OCI-LY7 (cell line): ENCODE data around the gene C4orf50. TPM values are rescaled to one million over a fixed set of nuclear protein-coding genes. Genes with fewer than 3 reads are reported as not detected.
"Not testable (repeated sequence)": the region's sequence is repeated elsewhere in the genome, so short reads cannot be mapped to it uniquely, and the experiment has no call there.

ENCODE experiments used
- BruUV-seq: library from RNA; stranded (reverse); fragments of 400-500 nt; replicated peaks from 2 replicates; lab custom pipeline; 2021; lab: Mats Ljungman, UMichigan
- CTCF ChIA-PET: fragments of 300-600 bp; sonication (Branson Sonifier 250); formaldehyde crosslinking; loops from one replicate; lab custom pipeline; 2022; ENCODE audit warnings: antibody characterized with exemption; ENCODE audit not compliant: unreplicated experiment; lab: Charles Lee
- POLR2A ChIA-PET: fragments of 300-600 bp; sonication (Branson Sonifier 250); formaldehyde crosslinking; loops from one replicate; lab custom pipeline; 2022; ENCODE audit warnings: antibody characterized with exemption; lab: Charles Lee
- DNase-seq: peaks from one replicate; pipeline ENCODE4 v3.0.0-alpha.2; 2015; ENCODE audit warnings: low spot score
- H2AFZ ChIP-seq: fragments of 200-600 bp; sonication (generic), shearing (Covaris generic); 2 replicates; pipeline ENCODE4 v1.6.1; 2014; ENCODE audit warnings: mild to moderate bottlenecking, antibody characterized with exemption, low read length, moderate library complexity
- H3K27ac ChIP-seq: fragments of 200-600 bp; sonication (generic); 2 replicates; pipeline ENCODE4 v1.5.1; 2014; ENCODE audit warnings: mixed run types, low read depth, mild to moderate bottlenecking, moderate library complexity, low read length, inconsistent platforms; ENCODE audit not compliant: poor library complexity, severe bottlenecking
- H3K36me3 ChIP-seq: fragments of 200-600 bp; sonication (generic); 2 replicates; pipeline ENCODE4 v1.6.1; 2014; ENCODE audit warnings: mild to moderate bottlenecking, antibody characterized with exemption, low read length, moderate library complexity, mixed read lengths; ENCODE audit not compliant: insufficient read depth
- H3K4me1 ChIP-seq: fragments of 200-600 bp; sonication (generic); 2 replicates; pipeline ENCODE4 v1.5.1; 2014; ENCODE audit warnings: mild to moderate bottlenecking, low read length; ENCODE audit not compliant: insufficient read depth, poor library complexity, severe bottlenecking
- H3K4me2 ChIP-seq: fragments of 200-600 bp; sonication (generic); 2 replicates; pipeline ENCODE4 v1.6.1; 2014; ENCODE audit warnings: mild to moderate bottlenecking, low read length
- H3K4me3 ChIP-seq: fragments of 200-600 bp; sonication (generic); 2 replicates; pipeline ENCODE4 v1.5.1; 2014; ENCODE audit warnings: mild to moderate bottlenecking, low read depth, low read length; ENCODE audit not compliant: poor library complexity, severe bottlenecking
- H3K79me2 ChIP-seq: fragments of 200-600 bp; sonication (generic); 2 replicates; pipeline ENCODE4 v1.6.1; 2016; ENCODE audit warnings: low read depth, mild to moderate bottlenecking, low read length, moderate library complexity, mixed read lengths; ENCODE audit not compliant: insufficient read depth
- H3K9me2 ChIP-seq: fragments of 200-600 bp; sonication (generic); 2 replicates; pipeline ENCODE4 v1.6.1; 2016; ENCODE audit warnings: mild to moderate bottlenecking, low read length, mixed read lengths; ENCODE audit not compliant: insufficient read depth
- H3K9me3 ChIP-seq: fragments of 200-600 bp; sonication (generic); 2 replicates; pipeline ENCODE4 v1.6.1; 2014; ENCODE audit warnings: mild to moderate bottlenecking, mixed run types, low read length, mixed read lengths
- H4K20me1 ChIP-seq: fragments of 200-600 bp; sonication (generic); 2 replicates; pipeline ENCODE4 v1.6.1; 2014; ENCODE audit warnings: mild to moderate bottlenecking, antibody characterized with exemption, low read length, moderate library complexity, mixed read lengths; ENCODE audit not compliant: insufficient read depth
- EZH2phosphoT487 ChIP-seq: fragments of 200-600 bp; sonication (generic); IDR thresholded peaks from 2 replicates; pipeline ENCODE4 v1.6.1; 2018; ENCODE audit warnings: low read depth, borderline replicate concordance, mild to moderate bottlenecking, mixed run types, antibody characterized with exemption, low read length, moderate library complexity, mixed read lengths
- intact Hi-C: fragments of 100-400 bp; cut with micrococcal nuclease; formaldehyde crosslinking; loops from one replicate; pipeline ENCODE4 v1.10.0; 2022; ENCODE audit not compliant: unreplicated experiment
- total RNA-seq, 2 experiments: library from RNA; depleted of rRNA in 1 of 2; stranded (reverse); fragments of >200 nt in 1 of 2; shearing (Covaris generic) in 1 of 2; gene quantifications; 2 replicates each; pipeline ENCODE4 v1.2.3, GENCODE V29; 2014 to 2022
- TF ChIP-seq, protein P1 (sequence below): fragments of 200-600 bp; sonication (generic); conservative IDR thresholded peaks from 2 replicates; pipeline ENCODE4 v1.5.1; 2014; ENCODE audit warnings: mild to moderate bottlenecking, antibody characterized with exemption, low read length, moderate library complexity, mixed read lengths

The C4orf50 gene
- total RNA-seq, 2 experiments from 2014 or later, result 0.06 TPM; not detected in 1

DNA sequence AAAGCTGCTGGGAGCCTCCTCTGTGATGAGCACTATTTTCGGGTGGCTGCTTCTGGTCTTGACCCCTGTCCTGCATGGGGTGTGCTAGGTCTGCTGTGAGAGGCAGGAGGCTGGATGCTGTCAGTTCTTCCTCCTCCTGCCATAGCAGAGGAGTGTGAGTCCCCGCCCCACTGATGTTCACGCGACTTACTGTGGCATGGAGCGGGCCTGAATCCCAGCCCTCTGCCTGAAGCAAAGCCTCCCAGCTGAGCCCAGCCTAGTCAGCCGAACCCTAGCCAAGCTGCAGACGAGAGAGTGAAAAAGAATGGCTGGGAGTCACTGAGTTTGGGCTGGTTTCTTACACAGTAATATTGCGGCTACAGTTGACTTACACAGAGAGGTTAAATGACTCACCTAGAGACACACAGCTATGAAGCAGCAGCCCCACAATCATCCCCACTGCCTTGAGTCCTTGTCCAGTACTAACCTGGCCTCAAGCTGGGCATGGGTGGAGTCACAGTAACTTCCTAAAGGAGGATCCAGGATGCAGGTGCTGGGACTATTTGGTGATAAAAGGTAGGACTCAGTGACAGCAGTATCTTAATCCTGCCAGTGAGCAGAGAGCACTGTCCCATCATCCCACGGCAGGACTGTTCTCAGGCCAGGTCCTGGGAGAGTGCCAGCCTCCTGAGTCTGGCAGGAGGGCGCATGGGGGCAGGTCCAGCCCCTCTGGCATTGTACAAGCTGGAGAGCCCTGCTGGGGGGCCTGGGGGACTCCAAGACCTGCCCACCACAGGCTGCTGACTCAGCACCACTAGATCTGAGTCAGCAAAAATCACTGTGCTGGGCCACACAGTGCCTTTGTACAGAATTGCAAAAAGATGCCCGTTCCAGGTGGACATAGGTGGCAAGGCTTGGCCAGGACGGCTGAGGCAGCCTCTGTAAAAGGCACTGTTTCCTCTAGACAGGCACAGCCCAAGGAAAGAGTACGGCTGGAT, 65.0 kb downstream of the C4orf50 start:
- ChIA-PET CTCF (no interaction called here), POLR2A (no interaction called here)
- H3K9me3 ChIP-seq, result no peaks in the 10 kb centered on the region
- H3K79me2 ChIP-seq, result no peaks in the 10 kb centered on the region
- no peak overlapping the region for H2AFZ ChIP-seq
- no peak for TF ChIP-seq EZH2phosphoT487
- TF ChIP-seq, protein P1, sequence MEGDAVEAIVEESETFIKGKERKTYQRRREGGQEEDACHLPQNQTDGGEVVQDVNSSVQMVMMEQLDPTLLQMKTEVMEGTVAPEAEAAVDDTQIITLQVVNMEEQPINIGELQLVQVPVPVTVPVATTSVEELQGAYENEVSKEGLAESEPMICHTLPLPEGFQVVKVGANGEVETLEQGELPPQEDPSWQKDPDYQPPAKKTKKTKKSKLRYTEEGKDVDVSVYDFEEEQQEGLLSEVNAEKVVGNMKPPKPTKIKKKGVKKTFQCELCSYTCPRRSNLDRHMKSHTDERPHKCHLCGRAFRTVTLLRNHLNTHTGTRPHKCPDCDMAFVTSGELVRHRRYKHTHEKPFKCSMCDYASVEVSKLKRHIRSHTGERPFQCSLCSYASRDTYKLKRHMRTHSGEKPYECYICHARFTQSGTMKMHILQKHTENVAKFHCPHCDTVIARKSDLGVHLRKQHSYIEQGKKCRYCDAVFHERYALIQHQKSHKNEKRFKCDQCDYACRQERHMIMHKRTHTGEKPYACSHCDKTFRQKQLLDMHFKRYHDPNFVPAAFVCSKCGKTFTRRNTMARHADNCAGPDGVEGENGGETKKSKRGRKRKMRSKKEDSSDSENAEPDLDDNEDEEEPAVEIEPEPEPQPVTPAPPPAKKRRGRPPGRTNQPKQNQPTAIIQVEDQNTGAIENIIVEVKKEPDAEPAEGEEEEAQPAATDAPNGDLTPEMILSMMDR, result no peak
- H4K20me1 ChIP-seq, result no peaks in the 10 kb centered on the region
- H3K4me2 ChIP-seq, result no peak overlapping the region
- BruUV-seq, result no TSS peak
- no peak overlapping the region for H3K4me3 ChIP-seq
- H3K36me3 ChIP-seq, result no peaks in the 10 kb centered on the region
- intact Hi-C loops, result no loop called here
- H3K27ac ChIP-seq, result no peak overlapping the region
- no peaks in the 10 kb centered on the region for H3K9me2 ChIP-seq
- no peak for DNase-seq
- no peaks in the 10 kb centered on the region for H3K4me1 ChIP-seq

DNA sequence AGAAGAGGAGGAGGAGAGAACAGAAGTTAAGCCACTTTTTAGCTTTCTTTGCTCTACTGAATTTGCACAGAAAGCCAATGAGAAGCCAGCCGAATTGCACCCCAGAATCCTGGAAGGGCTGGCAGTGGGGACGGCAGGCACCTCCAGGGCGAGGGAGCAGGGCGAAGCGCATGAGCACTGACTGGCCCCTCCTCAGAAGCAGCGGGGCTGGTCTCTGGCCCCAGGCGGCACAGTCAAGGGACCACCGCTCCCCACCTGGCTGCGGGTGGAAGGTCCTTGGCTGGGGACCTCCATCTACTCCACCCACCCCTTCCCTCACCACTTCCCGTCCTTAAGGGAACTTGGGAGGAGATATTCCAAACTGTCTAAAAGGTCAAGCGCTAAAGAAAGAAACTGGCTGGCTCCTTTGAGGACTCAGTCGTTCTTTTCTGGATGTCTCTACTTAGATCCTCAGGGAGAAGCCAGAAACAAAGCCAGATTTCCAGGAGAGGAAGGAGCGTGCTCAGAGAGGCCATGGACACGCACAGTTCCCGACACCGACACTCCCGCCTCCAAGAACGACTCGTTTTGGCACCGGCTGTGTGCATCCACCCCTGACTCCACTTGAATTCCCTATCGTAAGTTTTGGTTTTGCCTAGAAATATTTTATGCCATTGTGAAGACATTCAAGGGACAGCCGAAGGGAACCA, 65.8 kb downstream of the C4orf50 start:
- ChIA-PET CTCF (no interaction called here), POLR2A (no interaction called here)
- H3K9me3 ChIP-seq, result no peaks in the 10 kb centered on the region
- H3K36me3 ChIP-seq, result no peaks in the 10 kb centered on the region
- H3K9me2 ChIP-seq, result no peaks in the 10 kb centered on the region
- no peak overlapping the region for H3K4me2 ChIP-seq
- intact Hi-C loops, result no loop called here
- DNase-seq, result no peak
- H2AFZ ChIP-seq, result no peak overlapping the region
- no peak overlapping the region for H3K4me3 ChIP-seq
- no TSS peak for BruUV-seq
- no peaks in the 10 kb centered on the region for H3K79me2 ChIP-seq
- H4K20me1 ChIP-seq, result no peaks in the 10 kb centered on the region
- H3K4me1 ChIP-seq, result no peaks in the 10 kb centered on the region
- TF ChIP-seq, protein P1, result no peak
- TF ChIP-seq EZH2phosphoT487, result no peak
- H3K27ac ChIP-seq, result no peak overlapping the region

DNA sequence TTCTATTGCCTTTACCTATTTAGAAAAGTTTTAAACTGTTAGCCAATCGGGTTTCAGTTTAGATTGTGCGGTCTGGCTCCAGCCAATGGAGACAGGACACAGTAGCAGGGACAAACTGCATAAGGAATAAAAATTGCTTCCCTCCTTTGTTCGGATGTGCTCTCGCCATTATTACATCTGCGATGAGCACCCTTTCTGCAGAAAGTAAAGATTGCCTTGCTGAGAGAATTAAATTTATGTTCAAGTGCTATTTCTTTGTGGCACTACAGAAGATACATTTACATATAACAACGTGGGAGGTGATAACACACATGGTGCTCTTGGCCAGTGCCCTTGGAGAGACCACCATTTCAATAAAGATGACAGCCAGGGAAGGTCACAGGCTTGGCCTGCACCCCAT, 71.6 kb downstream of the C4orf50 start:
- intact Hi-C loops, BruUV-seq: not testable (repeated sequence)

More for the DNA sequence above, 71.6 kb downstream of the C4orf50 start:
- H3K79me2 ChIP-seq, H3K27ac ChIP-seq, H3K9me2 ChIP-seq, DNase-seq, H2AFZ ChIP-seq, H3K4me1 ChIP-seq, H3K36me3 ChIP-seq, H3K4me3 ChIP-seq, H3K4me2 ChIP-seq, POLR2A ChIA-PET, H3K9me3 ChIP-seq, H4K20me1 ChIP-seq, CTCF ChIA-PET: not testable (repeated sequence)
